ENCODE data around the gene TPCN1. TPM values are rescaled to one million over a fixed set of nuclear protein-coding genes. Genes with fewer than 3 reads are reported as not detected.

The TPCN1 gene
- total RNA-seq, 3 donors from 2014 or later = 46.9 to 71.7 (median 59.5) TPM

GRCh38 chr12:113241191-113242025 is 20.1 kb downstream of the TPCN1 start:
- no peaks in the 10 kb centered on the region for H3K9me3 ChIP-seq
- no peaks in the 10 kb centered on the region for H3K27me3 ChIP-seq
- H3K4me1 ChIP-seq = peaks cover 7 to 52% of the 10 kb centered on the region in 2 donors
- peak overlapping the region; percentile 93 to 94 for H3K27ac ChIP-seq
- peak in 1 of 2 donors; percentile 63 for DNase-seq (ENCODE audit: low spot score in 2 of 2)
- intact Hi-C loops (cut with DNase I; ENCODE audit: low total_unique reads) = no loop called here
- no peaks in the 10 kb centered on the region for H3K36me3 ChIP-seq
- H3K4me3 ChIP-seq = peak overlapping the region in 1 of 3 donors; percentile 19
- TF ChIP-seq POLR2A (IDR thresholded peaks at IDR 0.05) (no peak), POLR2AphosphoS5 (IDR thresholded peaks at IDR 0.05) (no peak)
- TF ChIP-seq, protein P1, sequence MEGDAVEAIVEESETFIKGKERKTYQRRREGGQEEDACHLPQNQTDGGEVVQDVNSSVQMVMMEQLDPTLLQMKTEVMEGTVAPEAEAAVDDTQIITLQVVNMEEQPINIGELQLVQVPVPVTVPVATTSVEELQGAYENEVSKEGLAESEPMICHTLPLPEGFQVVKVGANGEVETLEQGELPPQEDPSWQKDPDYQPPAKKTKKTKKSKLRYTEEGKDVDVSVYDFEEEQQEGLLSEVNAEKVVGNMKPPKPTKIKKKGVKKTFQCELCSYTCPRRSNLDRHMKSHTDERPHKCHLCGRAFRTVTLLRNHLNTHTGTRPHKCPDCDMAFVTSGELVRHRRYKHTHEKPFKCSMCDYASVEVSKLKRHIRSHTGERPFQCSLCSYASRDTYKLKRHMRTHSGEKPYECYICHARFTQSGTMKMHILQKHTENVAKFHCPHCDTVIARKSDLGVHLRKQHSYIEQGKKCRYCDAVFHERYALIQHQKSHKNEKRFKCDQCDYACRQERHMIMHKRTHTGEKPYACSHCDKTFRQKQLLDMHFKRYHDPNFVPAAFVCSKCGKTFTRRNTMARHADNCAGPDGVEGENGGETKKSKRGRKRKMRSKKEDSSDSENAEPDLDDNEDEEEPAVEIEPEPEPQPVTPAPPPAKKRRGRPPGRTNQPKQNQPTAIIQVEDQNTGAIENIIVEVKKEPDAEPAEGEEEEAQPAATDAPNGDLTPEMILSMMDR (IDR thresholded peaks at IDR 0.05) = no peak

- TF ChIP-seq POLR2A (IDR thresholded peaks at IDR 0.05) = no peak
- peak; percentile 21 to 55 (median 34) for TF ChIP-seq POLR2AphosphoS5 (IDR thresholded peaks at IDR 0.05)
- Histone ChIP-seq H3K9me3 (no peaks in the 10 kb centered on the region), H3K27me3 (no peaks in the 10 kb centered on the region), H3K36me3 (no peaks in the 10 kb centered on the region), H3K4me1 (peaks cover 12 to 58% of the 10 kb centered on the region in 2 donors), H3K4me3 (peak overlapping the region in 1 of 3 donors; percentile 12), H3K27ac (peak overlapping the region; percentile 93 to 94)
- intact Hi-C loops (cut with DNase I; ENCODE audit: low total_unique reads) = no loop called here
- peak; percentile 80 to 86 for DNase-seq (ENCODE audit: low spot score in 2 of 2)
Measured at GRCh38 chr12:113242026-113242418, 20.8 kb downstream of the TPCN1 start.

DNA sequence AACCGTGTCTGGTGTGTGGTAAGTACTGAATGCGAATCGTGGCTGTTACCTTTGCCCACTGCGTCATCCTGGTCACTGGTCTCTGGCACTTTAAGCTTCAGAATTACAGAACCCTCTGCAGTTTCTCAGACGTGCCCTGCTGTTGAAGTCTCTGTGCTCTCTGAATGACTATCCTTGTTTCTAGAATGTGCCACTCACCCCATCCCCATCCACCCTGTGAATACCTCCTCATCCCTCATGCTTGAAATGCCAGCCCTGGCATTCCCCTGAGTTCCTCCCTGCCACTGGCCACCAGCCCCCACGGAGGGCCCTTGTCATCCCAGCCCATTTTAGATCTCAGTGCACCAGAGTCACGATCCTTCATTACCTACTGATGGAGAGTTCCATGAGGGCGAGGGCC is 21.3 kb downstream of the TPCN1 start:
- peaks cover 15 to 64% of the 10 kb centered on the region in 2 donors for H3K4me1 ChIP-seq
- H3K4me3 ChIP-seq = no peak overlapping the region
- no peak for DNase-seq (ENCODE audit: low spot score in 2 of 2)
- no peak for TF ChIP-seq POLR2A (IDR thresholded peaks at IDR 0.05)
- TF ChIP-seq, protein P1 (IDR thresholded peaks at IDR 0.05) = no peak
- TF ChIP-seq POLR2AphosphoS5 (IDR thresholded peaks at IDR 0.05) = no peak
- no peaks in the 10 kb centered on the region for H3K36me3 ChIP-seq
- intact Hi-C loops (cut with DNase I; ENCODE audit: low total_unique reads) = no loop called here
- H3K27me3 ChIP-seq = no peaks in the 10 kb centered on the region
- H3K9me3 ChIP-seq = no peaks in the 10 kb centered on the region
- H3K27ac ChIP-seq = peak overlapping the region; percentile 93 to 94

- Histone ChIP-seq H3K27ac (peak overlapping the region; percentile 93 to 94), H3K36me3 (no peaks in the 10 kb centered on the region), H3K27me3 (no peaks in the 10 kb centered on the region), H3K4me3 (peak overlapping the region in 2 of 3 donors; percentile 41 to 51), H3K9me3 (no peaks in the 10 kb centered on the region), H3K4me1 (peaks cover 15 to 68% of the 10 kb centered on the region in 2 donors)
- intact Hi-C loops (cut with DNase I; ENCODE audit: low total_unique reads) = no loop called here
- peak; percentile 85 to 94 for DNase-seq (ENCODE audit: low spot score in 2 of 2)
- TF ChIP-seq, protein P1 (IDR thresholded peaks at IDR 0.05) = no peak
- TF ChIP-seq POLR2AphosphoS5 (IDR thresholded peaks at IDR 0.05) = peak; percentile 16 to 48 (median 19)
- no peak for TF ChIP-seq POLR2A (IDR thresholded peaks at IDR 0.05)
Measured at GRCh38 chr12:113244047-113244460, 22.8 kb downstream of the TPCN1 start.

DNA sequence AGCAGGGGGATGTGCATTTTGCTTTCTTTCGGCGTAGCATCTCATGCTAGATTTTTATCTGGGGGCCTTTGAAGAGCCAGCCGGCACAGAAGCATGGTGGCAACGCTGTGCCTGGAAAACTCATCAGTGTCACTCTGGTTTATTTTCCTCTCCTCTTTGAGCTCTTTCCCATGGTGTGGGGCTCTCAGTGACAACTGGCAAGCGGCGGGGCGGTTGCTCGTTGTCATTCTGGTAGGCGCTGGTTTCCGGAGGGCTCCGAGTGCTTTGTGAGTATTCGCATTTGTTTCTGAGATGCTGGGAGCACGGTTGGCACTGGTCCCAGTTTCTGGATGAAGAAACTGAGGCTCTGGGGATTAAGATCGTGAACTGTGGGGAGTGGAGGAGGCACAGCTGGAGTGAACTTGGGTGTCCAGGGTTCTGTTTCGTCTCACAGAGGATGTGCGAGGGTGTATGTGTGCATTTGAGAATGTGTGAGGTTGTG is 23.3 kb downstream of the TPCN1 start:
- peak overlapping the region; percentile 93 to 94 for H3K27ac ChIP-seq
- peak overlapping the region in 2 of 3 donors; percentile 41 to 51 for H3K4me3 ChIP-seq
- intact Hi-C loops (cut with DNase I; ENCODE audit: low total_unique reads) = no loop called here
- no peaks in the 10 kb centered on the region for H3K27me3 ChIP-seq
- H3K36me3 ChIP-seq = no peaks in the 10 kb centered on the region
- H3K4me1 ChIP-seq = peaks cover 15 to 63% of the 10 kb centered on the region in 2 donors
- no peak for TF ChIP-seq POLR2AphosphoS5 (IDR thresholded peaks at IDR 0.05)
- no peak for TF ChIP-seq POLR2A (IDR thresholded peaks at IDR 0.05)
- TF ChIP-seq, protein P1 (IDR thresholded peaks at IDR 0.05) = no peak
- no peak for DNase-seq (ENCODE audit: low spot score in 2 of 2)
- H3K9me3 ChIP-seq = no peaks in the 10 kb centered on the region

Measured in breast epithelium (tissue), 4 donors.